ENCODE measurements around the gene PFKM.

DNA sequence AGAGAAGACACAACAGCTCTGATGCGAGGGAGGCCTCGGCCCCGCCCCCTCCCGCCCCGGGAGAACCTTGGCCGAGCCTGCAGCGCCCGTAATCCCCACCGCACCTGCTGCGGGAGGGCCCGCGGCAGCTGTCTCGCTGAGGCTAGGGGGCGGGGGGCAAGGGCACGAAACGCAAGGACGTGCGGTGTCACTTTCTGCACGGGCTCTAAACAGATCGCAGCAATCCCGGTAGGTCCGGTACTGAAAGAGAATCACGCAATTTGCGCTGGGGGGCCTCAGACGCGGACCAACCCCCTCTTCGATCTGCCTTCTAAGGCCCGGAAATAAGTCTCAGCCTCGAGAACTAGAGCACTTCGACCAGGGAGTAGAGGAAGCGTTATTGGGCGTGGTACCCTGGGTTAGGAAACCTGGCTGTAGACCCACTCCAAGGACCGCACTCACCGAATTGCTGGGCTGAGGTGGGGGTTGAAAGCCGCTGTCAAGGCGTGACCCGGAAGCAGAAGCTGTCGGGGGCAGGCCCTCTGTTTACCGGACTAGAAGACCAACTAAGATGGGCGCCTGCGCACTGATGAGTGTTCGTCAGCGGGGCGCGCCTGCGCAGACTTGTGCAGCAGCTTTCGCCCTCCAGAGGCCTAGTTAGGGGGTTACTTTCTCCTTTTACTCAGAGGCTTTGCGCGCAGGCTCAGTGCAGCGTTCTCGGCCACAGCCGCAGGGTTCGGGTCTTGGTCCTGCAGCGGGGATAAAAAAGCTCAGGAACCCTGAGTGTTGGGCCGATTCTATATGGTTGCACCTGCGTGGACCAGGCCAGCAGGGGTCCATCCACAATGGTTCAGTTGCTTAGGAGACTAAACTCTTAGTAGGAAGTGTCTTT is 38.1 kb downstream of the PFKM start, which contains the start of gene ASB8:
- no peak for TF ChIP-seq EZH2 (IDR thresholded peaks at IDR 0.05; ENCODE audit: borderline replicate concordance, low read length)
- TF ChIP-seq, protein P1, sequence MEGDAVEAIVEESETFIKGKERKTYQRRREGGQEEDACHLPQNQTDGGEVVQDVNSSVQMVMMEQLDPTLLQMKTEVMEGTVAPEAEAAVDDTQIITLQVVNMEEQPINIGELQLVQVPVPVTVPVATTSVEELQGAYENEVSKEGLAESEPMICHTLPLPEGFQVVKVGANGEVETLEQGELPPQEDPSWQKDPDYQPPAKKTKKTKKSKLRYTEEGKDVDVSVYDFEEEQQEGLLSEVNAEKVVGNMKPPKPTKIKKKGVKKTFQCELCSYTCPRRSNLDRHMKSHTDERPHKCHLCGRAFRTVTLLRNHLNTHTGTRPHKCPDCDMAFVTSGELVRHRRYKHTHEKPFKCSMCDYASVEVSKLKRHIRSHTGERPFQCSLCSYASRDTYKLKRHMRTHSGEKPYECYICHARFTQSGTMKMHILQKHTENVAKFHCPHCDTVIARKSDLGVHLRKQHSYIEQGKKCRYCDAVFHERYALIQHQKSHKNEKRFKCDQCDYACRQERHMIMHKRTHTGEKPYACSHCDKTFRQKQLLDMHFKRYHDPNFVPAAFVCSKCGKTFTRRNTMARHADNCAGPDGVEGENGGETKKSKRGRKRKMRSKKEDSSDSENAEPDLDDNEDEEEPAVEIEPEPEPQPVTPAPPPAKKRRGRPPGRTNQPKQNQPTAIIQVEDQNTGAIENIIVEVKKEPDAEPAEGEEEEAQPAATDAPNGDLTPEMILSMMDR (conservative IDR thresholded peaks at IDR 0.05 in 1 of 2, IDR thresholded peaks at IDR 0.05 in 1 of 2; ENCODE audit: extremely low read depth in 1 of 2, insufficient read depth in 1 of 2, low read depth in 1 of 2, low read length in 2 of 2), result peak; percentile 34 to 51
